GM19351 (cell line): ENCODE measurements around the gene MYO5B.

Experiments
- ATAC-seq: cut with Tn5 transposase; IDR thresholded peaks from one replicate; pipeline ENCODE4 v1.9.1; 2021; ENCODE audit warnings: mild to moderate bottlenecking, moderate library complexity; ENCODE audit not compliant: unreplicated experiment

The MYO5B gene

GRCh38 chr18:49933530-49934128, 261.3 kb downstream of the MYO5B start:
- no peak for ATAC-seq

- no peak for ATAC-seq
Measured at GRCh38 chr18:49931760-49932159, 263.2 kb downstream of the MYO5B start.

GRCh38 chr18:49931179-49931578, 263.8 kb downstream of the MYO5B start:
- no peak for ATAC-seq

- ATAC-seq, result no peak
Measured at GRCh38 chr18:49926106-49926745, 268.7 kb downstream of the MYO5B start.

GRCh38 chr18:49924293-49924983, 270.5 kb downstream of the MYO5B start:
- no peak for ATAC-seq

GRCh38 chr18:49922228-49922627, 272.7 kb downstream of the MYO5B start:
- no peak for ATAC-seq

- ATAC-seq, result no peak
Measured at GRCh38 chr18:49921318-49921985, 273.5 kb downstream of the MYO5B start.

GRCh38 chr18:49920731-49921130, 274.2 kb downstream of the MYO5B start:
- no peak for ATAC-seq

- no peak for ATAC-seq
Measured at GRCh38 chr18:49917742-49918141, 277.2 kb downstream of the MYO5B start.

- no peak for ATAC-seq
Measured at GRCh38 chr18:49915352-49915751, 279.6 kb downstream of the MYO5B start.

- no peak for ATAC-seq
Measured at GRCh38 chr18:49913221-49913620, 281.7 kb downstream of the MYO5B start.

GRCh38 chr18:49911427-49911826, 283.5 kb downstream of the MYO5B start:
- no peak for ATAC-seq

- no peak for ATAC-seq
Measured at GRCh38 chr18:49910986-49911385, 284.0 kb downstream of the MYO5B start.

- no peak for ATAC-seq
Measured at GRCh38 chr18:49910019-49910418, 284.9 kb downstream of the MYO5B start.

GRCh38 chr18:49907346-49907929, 287.5 kb downstream of the MYO5B start:
- no peak for ATAC-seq

- no peak for ATAC-seq
Measured at GRCh38 chr18:49905771-49906170, 289.2 kb downstream of the MYO5B start.

GRCh38 chr18:49904871-49905555, 289.9 kb downstream of the MYO5B start:
- no peak for ATAC-seq

- no peak for ATAC-seq
Measured at GRCh38 chr18:49901862-49902340, 293.0 kb downstream of the MYO5B start.

- no peak for ATAC-seq
Measured at GRCh38 chr18:49899657-49900330, 295.2 kb downstream of the MYO5B start.

- ATAC-seq, result no peak
Measured at GRCh38 chr18:49898421-49898820, 296.5 kb downstream of the MYO5B start.
